EL (cell line): ENCODE data around the gene METTL9.
"Not testable (repeated sequence)": the region's sequence is repeated elsewhere in the genome, so short reads cannot be mapped to it uniquely, and the experiment has no call there.

Source experiments
- DNase-seq: peaks from one replicate; pipeline ENCODE4 v3.0.0-alpha.2; 2016

METTL9 gene

DNA sequence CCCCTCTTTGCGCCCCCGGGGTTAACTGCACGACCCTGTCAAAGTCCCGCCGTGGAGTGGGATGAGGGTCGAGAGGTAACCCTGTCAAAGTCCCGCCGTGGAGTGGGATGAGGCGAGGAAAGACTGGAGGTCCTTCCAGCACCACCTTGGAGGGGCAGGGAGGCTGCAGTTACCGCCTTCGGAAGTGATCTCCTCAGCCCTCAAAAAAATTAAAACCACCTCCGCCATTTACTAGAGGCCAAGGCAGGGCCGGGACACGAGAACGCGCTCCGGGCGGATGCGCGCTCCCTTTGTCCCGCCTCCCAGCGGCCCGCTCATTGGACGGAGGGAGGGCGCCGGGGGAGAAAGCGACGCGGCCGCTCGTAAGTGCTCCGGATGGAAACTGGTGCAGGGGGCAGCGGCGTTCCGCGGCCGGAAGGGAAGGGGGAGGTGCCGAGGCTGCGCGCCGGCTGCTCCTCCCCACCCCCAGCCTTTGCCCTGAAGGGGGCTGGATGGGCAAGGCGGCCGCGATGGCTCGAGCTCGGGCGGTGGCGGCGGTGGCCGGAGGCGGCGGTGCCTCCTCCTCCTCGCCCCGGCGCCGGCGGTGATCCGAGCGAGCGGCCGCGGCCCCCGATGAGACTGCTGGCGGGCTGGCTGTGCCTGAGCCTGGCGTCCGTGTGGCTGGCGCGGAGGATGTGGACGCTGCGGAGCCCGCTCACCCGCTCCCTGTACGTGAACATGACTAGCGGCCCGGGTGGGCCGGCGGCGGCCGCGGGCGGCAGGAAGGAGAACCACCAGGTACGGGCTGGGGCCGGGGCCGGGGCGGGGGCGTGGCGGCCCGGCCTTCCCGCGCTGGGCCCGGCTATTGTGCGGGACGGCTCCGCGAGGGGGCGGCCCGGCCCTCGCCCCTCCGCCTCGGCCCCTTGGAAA lies at the start of gene METTL9:
TSS of gene METTL9 (plus strand) at position 456 of the 909 bp plus-strand sequence. CDS start at position 613, 157 bp downstream.
- peak; percentile 94 for DNase-seq

GRCh38 chr16:21549975-21550374 lies 49.4 kb upstream of the METTL9 start:
- not testable (repeated sequence) for DNase-seq

GRCh38 chr16:21550435-21550834 lies 48.9 kb upstream of the METTL9 start:
- not testable (repeated sequence) for DNase-seq

- not testable (repeated sequence) for DNase-seq
Measured at GRCh38 chr16:21551076-21551475, 48.3 kb upstream of the METTL9 start.

GRCh38 chr16:21551600-21551999 lies 47.8 kb upstream of the METTL9 start:
- DNase-seq: not testable (repeated sequence)

- not testable (repeated sequence) for DNase-seq
Measured at GRCh38 chr16:21553481-21554296, 45.7 kb upstream of the METTL9 start.

DNA sequence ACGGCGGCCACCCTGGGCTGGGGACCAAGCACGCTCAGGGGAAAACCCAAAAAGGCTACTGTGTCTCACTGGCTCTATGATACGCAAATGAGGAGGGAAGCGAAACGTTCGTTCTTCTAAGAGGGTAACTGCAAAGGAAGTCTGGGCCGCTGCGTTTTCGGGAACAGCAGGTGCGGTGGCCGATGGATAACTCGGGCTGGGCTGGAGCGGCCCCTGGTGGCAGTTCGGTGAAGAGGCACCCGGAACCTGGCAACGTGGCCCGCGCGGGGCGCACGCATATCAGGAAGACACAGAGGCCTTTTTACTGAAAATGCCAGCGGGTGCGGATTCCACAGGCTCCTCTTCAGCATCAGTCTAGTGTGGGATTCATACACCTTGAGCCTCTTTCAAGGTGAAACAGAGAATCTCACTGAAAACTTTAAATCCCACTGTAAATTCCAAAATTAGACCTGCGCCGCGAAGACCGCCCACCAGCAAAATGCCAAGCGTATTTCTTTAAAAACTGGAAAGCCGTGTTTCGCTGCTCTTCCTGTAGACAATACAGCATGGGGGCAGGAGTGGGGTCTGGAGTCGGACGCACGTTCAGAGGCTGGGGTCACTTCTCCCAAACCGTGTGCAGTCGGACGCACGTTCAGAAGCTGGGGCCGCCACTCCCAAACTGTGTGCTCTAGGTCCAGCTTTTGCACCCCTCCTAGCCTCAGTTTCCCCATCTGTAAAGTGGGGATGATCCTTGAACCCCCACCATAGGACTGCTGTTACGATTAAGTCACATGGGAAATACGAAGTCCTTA lies 44.4 kb upstream of the METTL9 start:
- peak; percentile 83 for DNase-seq

GRCh38 chr16:21555621-21556020 lies 43.8 kb upstream of the METTL9 start:
- DNase-seq: not testable (repeated sequence)

DNA sequence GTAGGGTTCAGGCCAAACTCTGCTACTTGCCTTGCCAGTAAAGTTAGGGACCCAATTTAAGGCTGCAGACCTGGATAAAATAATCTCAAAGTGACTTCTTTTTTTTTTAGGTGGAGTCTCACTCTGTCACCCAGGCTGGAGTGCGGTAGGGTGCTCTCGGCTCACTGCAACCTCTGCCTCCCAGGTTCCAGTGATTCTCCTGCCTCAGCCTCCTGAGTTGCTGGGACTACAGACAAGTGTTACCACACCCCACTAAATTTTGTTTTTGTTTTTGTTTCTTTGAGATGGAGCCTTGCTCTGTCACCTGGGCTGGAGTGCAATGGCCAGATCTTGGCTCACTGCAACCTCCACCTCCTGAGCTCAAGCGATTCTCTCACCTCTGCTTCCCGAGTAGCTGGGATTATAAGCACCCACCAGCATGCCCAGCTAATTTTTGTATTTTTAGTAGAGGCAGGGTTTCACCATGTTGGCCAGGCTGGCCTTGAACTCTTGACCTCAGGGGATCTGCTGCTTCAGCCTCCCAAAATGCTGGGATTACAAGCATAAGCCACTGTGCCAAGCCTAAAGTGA lies 43.3 kb upstream of the METTL9 start:
- not testable (repeated sequence) for DNase-seq

DNA sequence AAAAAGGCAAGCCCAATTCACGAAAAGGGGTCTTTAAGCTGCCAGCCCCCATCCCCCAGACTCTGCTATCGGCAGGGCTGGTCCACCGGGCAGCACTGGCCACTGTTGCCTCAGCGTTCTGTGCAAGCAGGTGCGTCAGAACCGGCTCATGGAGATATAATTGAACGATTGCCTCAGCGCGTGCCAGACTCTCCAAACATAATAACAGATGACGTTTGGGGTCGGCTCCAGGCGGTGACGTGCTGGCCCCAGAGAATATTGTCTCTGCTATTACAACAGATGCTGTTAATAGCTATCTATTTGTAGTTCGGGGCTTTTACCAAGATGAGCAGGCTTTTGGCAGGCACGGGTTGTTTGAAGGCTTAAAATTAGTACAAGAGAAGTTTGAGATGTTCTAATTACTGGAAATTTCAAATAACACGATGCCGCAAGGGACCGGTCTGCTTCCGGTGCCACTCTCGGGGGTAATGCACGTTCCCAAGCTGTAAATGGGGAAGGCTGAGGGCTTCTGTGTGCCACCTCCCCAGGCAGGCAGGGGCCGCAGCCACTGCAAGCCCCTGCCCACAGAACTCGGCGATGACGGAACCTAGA lies 42.6 kb upstream of the METTL9 start:
- peak; percentile 70 for DNase-seq

GRCh38 chr16:21560462-21560861 lies 38.9 kb upstream of the METTL9 start:
- DNase-seq: no peak

- no peak for DNase-seq
Measured at GRCh38 chr16:21563676-21564075, 35.7 kb upstream of the METTL9 start.

DNA sequence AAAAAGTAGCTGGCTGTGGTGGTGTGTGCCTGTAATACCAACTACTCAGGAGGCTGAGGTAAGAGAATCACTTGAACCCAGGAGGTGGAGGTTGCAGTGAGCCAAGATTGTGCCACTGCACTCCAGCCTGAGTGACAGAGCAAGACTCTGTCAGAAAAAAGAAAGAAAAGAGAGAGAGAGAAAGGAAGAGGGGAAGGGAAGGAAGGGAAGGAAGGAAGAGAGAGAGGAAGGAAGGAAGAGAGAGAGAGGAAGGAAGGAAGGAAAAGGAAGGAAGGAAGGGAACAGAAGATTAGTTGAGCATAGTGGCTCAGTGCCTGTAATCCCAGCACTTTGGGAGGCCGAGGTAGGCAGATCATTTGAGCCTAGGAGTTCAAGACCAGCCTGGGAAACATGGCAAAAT lies 35.0 kb upstream of the METTL9 start:
- not testable (repeated sequence) for DNase-seq

DNA sequence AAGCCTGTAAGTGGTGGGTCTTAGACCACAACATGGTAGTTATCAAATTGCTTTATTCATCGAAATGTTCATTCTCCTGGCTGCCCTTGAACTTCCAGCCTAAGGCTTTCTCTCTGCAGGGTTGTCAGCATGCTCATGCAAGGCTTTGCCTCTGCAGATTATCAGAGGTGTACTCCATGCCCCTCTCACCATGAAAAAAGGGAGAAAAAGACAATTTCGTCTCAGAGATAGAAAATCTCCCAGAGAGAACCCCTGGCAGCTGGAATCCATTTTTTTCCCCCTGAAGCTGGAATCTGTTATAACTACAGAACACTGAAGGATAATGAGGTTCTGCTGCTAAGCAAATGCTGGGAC lies 33.9 kb upstream of the METTL9 start:
- DNase-seq: no peak

DNA sequence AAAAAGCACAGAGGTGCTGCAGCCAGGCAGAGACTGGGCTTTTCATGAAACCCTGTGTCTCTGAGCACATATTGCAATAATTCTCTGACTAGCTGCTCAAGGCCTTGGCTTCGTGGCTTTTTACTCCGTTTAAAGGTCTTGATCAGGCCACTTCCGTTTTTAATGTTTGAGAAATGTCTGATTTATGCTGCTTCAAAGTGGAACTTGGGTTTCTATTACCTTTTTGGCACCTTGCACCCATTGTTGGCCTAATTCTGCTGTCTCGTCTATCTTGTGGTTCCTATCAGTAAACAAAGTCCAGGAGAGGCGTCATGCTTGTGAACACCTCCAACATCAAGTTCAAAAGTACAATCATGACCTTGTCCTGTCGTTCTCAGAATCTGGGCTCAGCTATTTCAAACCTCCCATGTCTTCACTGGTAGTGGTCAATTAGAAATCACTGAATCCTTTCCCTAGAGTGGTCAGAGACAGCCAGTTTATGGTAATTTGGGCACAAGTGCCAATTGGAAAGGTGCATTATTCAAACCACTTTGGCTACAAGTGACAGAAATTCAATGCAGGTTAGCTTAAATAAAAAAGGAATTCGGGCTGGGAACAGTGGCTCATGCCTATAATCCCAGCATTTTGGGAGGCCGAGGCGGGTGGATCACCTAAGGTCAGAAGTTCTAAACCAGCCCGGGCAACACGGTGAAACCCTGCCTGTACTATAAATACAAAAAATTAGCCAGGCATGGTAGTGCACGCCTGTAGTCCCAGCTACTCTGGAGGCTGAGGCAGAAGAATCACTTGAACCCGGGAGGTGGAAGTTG lies 33.3 kb upstream of the METTL9 start:
- no peak for DNase-seq

DNA sequence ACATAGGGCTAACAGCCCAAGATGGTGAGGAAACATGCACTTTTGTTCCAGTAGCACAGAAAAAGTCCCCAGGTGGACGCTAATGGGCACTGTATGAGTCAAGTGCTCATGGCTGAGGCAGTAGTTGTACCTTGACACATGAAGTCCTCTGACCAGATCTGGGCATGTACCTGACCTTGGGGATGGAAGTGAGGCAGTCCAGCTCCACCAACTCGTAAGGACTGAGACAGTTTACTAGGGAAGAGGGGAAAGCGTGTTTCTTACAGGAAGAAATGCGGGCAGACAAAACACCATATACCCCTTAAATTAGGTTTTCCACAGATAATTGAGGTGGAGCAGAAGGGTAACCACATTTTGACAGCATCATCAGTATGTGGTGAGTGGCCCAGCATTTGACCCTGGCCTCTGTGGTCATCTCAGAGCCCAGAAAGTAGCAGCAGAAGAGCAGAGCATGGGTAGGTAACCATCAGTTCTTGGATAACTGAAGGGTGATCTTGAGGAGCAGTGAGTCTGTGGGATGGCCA lies 32.4 kb upstream of the METTL9 start:
- DNase-seq: no peak

GRCh38 chr16:21567496-21567895 lies 31.9 kb upstream of the METTL9 start:
- not testable (repeated sequence) for DNase-seq

- no peak for DNase-seq
Measured at GRCh38 chr16:21568502-21569189, 30.7 kb upstream of the METTL9 start.

- no peak for DNase-seq
Measured at GRCh38 chr16:21570676-21571017, 28.7 kb upstream of the METTL9 start.

DNA sequence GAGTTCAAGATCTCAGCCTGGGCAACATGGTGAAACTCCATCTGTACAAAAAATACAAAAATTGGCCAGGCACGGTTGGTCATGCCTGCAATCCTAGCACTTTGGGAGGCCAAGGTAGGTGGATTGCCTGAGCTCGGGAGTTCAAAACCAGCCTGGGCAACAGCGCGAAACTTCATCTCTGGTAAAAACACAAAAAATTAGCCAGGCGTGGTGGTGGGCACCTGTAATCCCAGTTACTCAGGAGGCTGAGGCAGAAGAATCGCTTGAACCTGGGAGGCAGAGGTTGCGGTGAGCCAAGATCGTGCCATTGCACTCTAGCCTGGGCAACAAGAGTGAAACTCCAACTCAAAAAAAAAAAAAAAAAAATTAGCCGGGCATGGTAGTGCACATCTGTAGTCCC lies 25.9 kb upstream of the METTL9 start:
- DNase-seq: not testable (repeated sequence)

GRCh38 chr16:21574372-21574771 lies 25.0 kb upstream of the METTL9 start:
- no peak for DNase-seq
